Kidney (tissue), 14 donors: Measurements from ENCODE around the gene SCTR. TPM values are rescaled to one million over a fixed set of nuclear protein-coding genes. Genes with fewer than 3 reads are reported as not detected.

Source experiments
- DNase-seq, 5 donors: peaks; one replicate each; pipeline ENCODE4 v3.0.0-alpha.2; 2013 to 2020
- FAIRE-seq: peaks from 2 replicates; lab custom pipeline; 2012; peaks lifted over from hg19 to GRCh38; lab: Jason Lieb, UNC
- H3K27ac ChIP-seq, 2 donors: one replicate each; pipeline ENCODE4 v1.7.0; 2013; ENCODE audit warnings: low read depth in 2 of 2, low read length in 2 of 2, inconsistent platforms in 1 of 2
- H3K27me3 ChIP-seq: one replicate; pipeline ENCODE4 v1.7.1; 2013; ENCODE audit warnings: low read length, inconsistent platforms; ENCODE audit not compliant: control insufficient read depth, insufficient read depth
- H3K36me3 ChIP-seq, 3 donors: one replicate each; pipeline versions ENCODE4 v1.7.0 to v1.7.1; 2013; ENCODE audit warnings: low read length in 3 of 3, control low read depth in 1 of 3, inconsistent platforms in 1 of 3; ENCODE audit not compliant: insufficient read depth in 3 of 3, control insufficient read depth in 2 of 3
- H3K4me1 ChIP-seq, 3 donors: one replicate each; pipeline versions ENCODE4 v1.7.0 to v1.7.1; 2013; ENCODE audit warnings: low read length in 3 of 3, inconsistent platforms in 1 of 3, low read depth in 1 of 3; ENCODE audit not compliant: control insufficient read depth in 2 of 3, insufficient read depth in 2 of 3
- H3K4me3 ChIP-seq, 3 donors: one replicate each; pipeline versions ENCODE4 v1.7.0 to v1.8.1; 2013; ENCODE audit warnings: low read length in 3 of 3, control low read depth in 1 of 3, inconsistent platforms in 1 of 3
- H3K9ac ChIP-seq, 3 donors: one replicate each; pipeline versions ENCODE4 v1.7.0 to v1.7.1; 2013; ENCODE audit warnings: low read length in 3 of 3, control low read depth in 1 of 3, inconsistent platforms in 1 of 3
- H3K9me3 ChIP-seq, 3 donors: one replicate each; pipeline versions ENCODE4 v1.7.0 to v1.7.1; 2013; ENCODE audit warnings: low read length in 3 of 3, control low read depth in 1 of 3, inconsistent platforms in 1 of 3; ENCODE audit not compliant: control insufficient read depth in 2 of 3, insufficient read depth in 1 of 3
- intact Hi-C: fragments of 100-400 bp; cut with DNase I; formaldehyde crosslinking; loops from one replicate; pipeline ENCODE4 v1.11.1; 2022
- polyA plus RNA-seq: library from polyadenylated mRNA; stranded (reverse); fragments of 350-450 nt; fragmentation: Illumina TruSeq; extraction: RNeasy Lipid Tissue Mini Kit (QIAGEN cat#74804); gene quantifications from one replicate; pipeline ENCODE4 v1.2.3, GENCODE V29; 2014; ENCODE audit warnings: low read depth, low replicate concordance; ENCODE audit not compliant: insufficient read depth
- total RNA-seq: library from RNA; stranded (reverse); fragmentation: NEBNext Ultra II Directional; extraction: Animal tissue kit (Norgen Biotek cat#: 25700); gene quantifications from one replicate; pipeline ENCODE4 v1.2.1, GENCODE V29; 2021
- TF ChIP-seq, protein P1 (sequence below): IDR thresholded peaks from 3 replicates; pipeline ENCODE4 v1.5.1; 2012; ENCODE audit warnings: mild to moderate bottlenecking, moderate library complexity, borderline replicate concordance; ENCODE audit not compliant: insufficient read depth; ENCODE audit errors: extremely low read depth
- donor health status: control.
- donor health status: control.
- donor health status: control.
- donor health status: control.
- donor health status: control.
- donor health status: DM: yes; HTN: yes; CAD: no.
- donor health status: Normal renal cell carcinoma (clear cell type).

Gene SCTR
- total and polyA plus RNA-seq, 2 donors from 2014 or later = 7.3 to 15.9 TPM

DNA sequence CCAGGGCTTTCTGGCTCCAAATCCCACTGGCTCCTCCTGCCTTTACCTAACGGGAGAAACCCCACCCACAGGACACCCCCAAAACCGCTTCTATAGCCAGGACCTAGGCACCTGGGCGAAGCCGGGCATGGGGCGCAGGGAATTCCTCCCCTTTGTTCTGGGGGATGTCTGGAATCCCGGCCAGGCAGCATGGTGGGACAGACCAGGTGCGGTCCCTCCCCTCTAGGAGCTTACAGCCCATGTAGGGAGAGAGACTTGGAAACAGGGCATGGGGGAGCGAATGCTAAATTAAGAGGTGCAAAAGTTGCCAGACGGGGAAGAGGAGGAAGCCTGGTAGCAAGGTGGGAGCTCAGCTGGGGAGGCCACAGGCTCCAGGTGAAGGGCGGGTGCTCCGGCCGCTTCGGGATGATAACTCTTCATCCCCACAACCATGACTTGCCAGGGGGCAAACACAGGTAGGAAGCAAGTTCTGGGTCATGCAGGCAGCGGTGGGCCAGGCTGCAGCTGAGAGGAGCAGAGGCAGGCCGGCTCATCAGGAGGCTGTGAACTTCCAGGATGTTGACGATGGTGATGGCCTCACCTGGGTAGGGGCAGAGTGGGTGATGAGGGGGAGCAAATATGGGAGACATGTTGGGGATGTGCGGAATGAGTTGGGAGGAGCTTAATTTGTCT, 91.3 kb downstream of the SCTR start:
- Histone ChIP-seq H3K9ac (peak overlapping the region in 2 of 3 donors; percentile 90 to 99), H3K4me1 (peaks cover 0 to 47% (median 28%) of the 10 kb centered on the region in 3 donors)

DNA sequence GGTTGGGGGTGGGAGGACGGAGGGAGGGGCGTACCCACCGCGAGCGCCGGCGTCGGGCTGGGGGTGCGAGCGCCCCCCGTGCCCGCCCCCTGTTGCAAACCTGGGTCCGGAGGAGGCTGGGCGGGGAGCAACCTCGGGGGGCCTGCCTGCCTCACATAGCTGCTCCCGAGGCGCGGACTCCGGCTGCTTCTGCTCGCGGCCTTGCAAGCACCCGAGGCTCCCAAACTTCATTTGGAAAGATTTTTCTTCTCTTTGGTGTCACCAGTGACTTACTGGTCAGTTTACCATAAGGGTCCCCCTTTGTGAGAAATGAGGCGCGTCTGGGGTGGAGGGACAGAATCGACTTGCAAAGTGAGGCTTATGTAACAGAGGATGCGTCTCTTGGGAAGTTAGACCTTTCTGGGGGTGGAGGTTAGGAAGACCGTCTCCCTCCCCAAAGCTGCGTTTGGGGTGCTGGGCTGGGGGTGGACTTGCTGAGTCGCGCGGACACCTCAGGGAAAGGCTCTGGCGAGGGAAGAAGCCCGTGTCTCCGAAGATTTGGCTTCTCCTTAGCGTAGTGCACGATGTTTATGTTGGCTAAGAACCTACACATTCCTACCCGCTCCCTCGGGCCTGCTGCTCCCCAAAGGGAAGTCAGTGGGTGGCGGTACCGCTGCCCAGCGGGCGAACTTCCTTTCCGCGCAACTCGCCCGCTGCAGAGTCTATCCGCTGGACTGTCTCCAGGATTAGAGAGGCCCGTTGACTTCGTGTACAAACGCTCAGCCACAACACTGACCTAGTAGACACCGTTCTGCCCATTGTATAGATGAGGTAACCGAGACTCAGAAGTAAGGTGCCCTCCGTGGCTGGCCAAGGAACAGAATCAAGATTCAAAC, 92.1 kb downstream of the SCTR start:
- TF ChIP-seq, protein P1, sequence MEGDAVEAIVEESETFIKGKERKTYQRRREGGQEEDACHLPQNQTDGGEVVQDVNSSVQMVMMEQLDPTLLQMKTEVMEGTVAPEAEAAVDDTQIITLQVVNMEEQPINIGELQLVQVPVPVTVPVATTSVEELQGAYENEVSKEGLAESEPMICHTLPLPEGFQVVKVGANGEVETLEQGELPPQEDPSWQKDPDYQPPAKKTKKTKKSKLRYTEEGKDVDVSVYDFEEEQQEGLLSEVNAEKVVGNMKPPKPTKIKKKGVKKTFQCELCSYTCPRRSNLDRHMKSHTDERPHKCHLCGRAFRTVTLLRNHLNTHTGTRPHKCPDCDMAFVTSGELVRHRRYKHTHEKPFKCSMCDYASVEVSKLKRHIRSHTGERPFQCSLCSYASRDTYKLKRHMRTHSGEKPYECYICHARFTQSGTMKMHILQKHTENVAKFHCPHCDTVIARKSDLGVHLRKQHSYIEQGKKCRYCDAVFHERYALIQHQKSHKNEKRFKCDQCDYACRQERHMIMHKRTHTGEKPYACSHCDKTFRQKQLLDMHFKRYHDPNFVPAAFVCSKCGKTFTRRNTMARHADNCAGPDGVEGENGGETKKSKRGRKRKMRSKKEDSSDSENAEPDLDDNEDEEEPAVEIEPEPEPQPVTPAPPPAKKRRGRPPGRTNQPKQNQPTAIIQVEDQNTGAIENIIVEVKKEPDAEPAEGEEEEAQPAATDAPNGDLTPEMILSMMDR = no peak
- Histone ChIP-seq H3K27me3 (no peaks in the 10 kb centered on the region), H3K4me1 (peaks cover 0 to 49% (median 24%) of the 10 kb centered on the region in 3 donors), H3K9me3 (no peaks in the 10 kb centered on the region), H3K27ac (peak overlapping the region; percentile 95 to 97), H3K4me3 (peak overlapping the region; percentile 71 to 97 (median 90)), H3K9ac (peak overlapping the region; percentile 61 to 99 (median 90)), H3K36me3 (no peaks in the 10 kb centered on the region)
- no peak for FAIRE-seq
- peak in 3 of 5 donors; percentile 42 to 78 (median 53) for DNase-seq
- intact Hi-C loops = no loop called here

More for the DNA sequence above, 91.3 kb downstream of the SCTR start:
- H3K36me3 ChIP-seq = no peaks in the 10 kb centered on the region
- TF ChIP-seq, protein P1 = no peak
- FAIRE-seq (no peak), DNase-seq (no peak)
- peak overlapping the region; percentile 95 to 97 for H3K27ac ChIP-seq
- intact Hi-C loops = no loop called here
- H3K27me3 ChIP-seq = no peaks in the 10 kb centered on the region
- no peaks in the 10 kb centered on the region for H3K9me3 ChIP-seq
- H3K4me3 ChIP-seq = peak overlapping the region; percentile 71 to 97 (median 90)

DNA sequence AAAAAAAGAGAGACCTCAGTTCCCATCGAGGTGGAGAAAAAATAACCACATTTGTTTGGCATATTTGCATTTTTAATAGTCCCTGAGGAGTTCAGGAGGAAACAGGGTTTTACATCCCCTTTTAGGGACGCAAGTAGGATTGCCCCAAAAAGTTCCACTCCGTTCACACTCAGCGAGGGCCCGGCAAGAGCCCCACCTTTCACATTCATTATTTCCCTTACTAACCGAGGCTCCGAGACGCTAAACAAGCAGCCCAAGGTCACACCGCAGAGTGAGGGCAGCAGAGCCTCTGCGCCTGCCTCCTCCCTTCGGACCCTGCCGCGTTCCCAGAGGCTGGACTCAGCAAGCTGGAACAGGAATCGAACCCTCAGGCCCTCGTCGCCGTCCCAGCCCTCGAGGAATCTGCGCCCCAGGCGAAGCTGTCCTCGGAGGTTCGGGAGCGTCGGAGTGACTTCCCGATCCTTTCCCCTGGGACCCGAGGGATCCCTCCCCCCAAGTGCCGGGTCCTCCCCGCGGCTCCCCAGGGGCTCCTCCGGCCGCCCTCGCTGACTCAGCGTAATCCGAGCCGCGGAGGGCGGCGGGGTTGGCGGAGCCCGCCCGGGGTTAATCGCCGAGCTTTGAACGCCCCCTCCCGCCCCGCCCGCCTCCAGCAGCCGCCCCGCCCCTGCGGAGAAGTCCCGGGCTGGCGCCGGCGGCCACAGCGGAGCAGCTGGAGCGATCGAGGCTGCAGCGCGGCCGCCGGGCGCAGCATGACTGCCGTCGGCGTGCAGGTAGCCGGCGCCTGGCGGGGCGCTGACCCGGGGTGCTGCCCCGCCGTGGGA, 92.9 kb downstream of the SCTR start, which contains the start of gene TMEM37:
Gene TMEM37 (plus strand): TSS at position 700 of the 821 bp plus-strand sequence. CDS start 50 bp downstream, at position 750.
- Histone ChIP-seq H3K36me3 (no peaks in the 10 kb centered on the region), H3K27me3 (no peaks in the 10 kb centered on the region), H3K9me3 (no peaks in the 10 kb centered on the region), H3K4me3 (peak within 1 kb of the TSS; percentile 71 to 97 (median 90)), H3K27ac (peak within 1 kb of the TSS; percentile 97 to 99), H3K9ac (peak within 1 kb of the TSS; percentile 61 to 99 (median 90)), H3K4me1 (peaks cover 0 to 45% (median 27%) of the 10 kb centered on the region in 3 donors)
- no peak for FAIRE-seq
- peak; percentile 89 to 95 (median 91) for DNase-seq
- intact Hi-C loops = no loop called here
- TF ChIP-seq, protein P1 = no peak
